Stimulated activated CD4-positive, alpha-beta T cell treated with anti-CD3 and anti-CD28 coated beads, Interleukin-15, amount 100 ng/mL, for 48 hours (primary cell): ENCODE results near the gene AMOTL1.
"Not testable (repeated sequence)": the region's sequence is repeated elsewhere in the genome, so short reads cannot be mapped to it uniquely, and the experiment has no call there.

Experiments used
- DNase-seq, 2 donors: peaks; one replicate each; pipeline ENCODE4 v3.0.0-alpha.2; 2020; ENCODE audit warnings: low read depth in 2 of 2

AMOTL1 gene

GRCh38 chr11:94876645-94877442 is 108.7 kb downstream of the AMOTL1 start:
- peak; percentile 62 to 64 for DNase-seq

- DNase-seq: no peak
These were observed 109.5 kb downstream of the AMOTL1 start for GRCh38 chr11:94877443-94878200.

DNA sequence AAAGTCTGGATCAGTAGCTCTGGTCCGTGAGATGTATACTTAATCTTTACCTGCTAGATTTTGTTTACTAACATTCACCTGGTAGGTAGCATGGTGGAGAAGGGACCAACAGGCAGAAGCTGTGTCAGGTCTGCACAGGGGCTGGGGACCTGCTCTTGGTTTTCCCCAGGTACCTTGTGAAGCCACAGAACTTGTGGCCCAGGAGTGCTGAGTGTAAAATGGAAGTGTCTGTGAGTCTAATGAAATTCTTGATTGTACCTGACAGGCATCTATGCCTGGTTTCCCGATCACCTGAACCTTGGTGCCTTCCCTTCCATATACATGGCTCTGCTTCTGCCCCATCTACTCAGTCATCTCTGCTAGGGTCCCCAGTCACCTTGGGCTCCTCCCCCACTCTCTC is 110.8 kb downstream of the AMOTL1 start:
- DNase-seq: no peak

DNA sequence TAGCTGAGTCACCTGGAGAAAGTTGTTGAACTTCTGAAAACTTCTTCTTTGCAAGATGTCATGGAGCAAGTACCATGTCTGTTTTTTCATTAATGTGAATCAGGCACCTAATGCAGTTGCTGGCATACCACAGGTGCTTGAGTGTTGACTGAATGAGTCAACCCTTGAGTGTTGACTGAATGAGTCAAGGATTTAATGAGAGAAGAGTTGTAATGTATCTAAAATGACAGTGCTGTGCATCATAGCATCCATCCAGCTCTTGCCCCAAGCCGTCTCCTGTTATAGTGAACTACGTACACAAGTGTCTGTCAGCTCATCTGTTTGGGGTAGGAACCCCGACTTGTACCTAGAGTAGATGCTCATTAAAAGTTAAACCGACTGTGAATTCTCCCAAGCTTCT is 112.1 kb downstream of the AMOTL1 start:
- DNase-seq: no peak

DNA sequence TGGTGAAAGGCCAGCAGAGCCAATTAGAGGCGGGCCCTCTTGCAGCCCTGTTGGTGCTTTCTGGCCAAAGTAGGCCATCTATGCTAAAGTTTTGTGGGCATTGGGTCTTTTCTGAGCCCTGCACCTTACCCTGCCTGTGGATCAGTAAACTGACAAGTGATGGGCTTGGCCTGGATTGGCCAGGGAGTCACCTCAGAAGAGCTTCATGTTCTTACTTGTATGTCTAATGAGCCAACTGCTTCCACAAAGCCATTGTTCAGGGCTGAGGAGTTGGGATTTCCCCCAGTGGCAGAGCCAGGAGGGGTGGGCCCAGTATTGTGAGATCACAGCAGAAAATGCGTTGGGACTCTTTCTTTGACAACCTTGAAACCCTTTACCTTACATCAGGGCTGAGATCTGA is 114.8 kb downstream of the AMOTL1 start:
- no peak for DNase-seq

DNA sequence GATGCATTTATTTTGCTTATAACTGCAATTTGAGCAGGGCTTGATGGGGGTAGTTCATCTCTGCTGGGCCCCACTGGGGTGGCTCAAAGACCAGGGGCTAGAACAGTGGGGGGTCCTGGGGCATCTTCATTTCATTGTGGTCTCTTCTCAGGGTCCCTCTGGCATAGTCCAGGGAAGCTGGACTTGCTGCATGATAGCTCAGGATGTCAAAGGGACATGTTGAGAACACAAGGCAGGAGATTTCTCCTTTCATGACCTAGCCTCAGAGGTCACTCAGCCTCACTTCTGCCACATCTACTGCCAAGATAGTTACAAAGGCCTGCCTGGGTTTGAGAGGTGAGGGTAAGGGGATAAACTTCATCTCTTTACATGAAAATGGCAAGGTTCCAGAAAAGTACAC is 115.7 kb downstream of the AMOTL1 start:
- DNase-seq: no peak

DNA sequence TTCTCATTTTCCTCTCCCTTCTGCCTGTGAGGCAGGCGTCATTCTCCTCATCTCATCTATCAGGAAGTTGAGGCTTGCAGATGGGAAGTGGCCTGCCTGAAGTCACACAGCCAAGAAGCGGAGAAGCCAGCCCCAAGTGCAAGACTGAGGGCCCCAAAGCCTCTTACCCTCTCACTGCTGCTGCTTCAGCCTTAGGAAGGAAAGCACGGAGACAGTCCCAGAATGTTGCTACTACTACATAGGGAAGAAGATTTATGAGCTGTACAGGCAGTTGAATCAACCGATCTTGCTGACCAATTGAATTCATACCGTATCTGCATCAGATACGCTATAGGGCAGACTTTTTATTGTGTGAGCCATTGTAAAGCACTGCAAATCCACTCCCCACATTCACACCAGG is 116.2 kb downstream of the AMOTL1 start:
- DNase-seq: no peak

- DNase-seq: no peak
These were observed 117.0 kb downstream of the AMOTL1 start for GRCh38 chr11:94885133-94885532.

DNA sequence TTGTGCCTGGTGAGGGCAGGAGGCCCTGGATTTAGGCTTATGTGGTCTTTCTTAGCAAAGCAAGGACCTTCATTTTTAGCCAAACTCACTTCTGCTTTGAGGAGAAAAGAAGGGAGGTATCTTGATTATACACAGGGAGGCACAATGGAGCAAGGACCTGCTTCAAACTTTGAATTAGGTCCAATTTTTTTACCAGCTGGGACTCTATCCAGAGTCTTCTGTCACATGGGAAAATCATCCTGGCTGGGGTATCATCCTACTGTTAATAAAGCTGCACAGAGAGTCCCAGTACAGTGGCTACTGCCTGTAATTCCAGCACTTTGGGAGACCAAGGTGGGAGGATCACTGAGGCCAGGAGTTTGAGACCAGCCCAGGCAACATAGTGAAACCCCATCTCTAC is 117.4 kb downstream of the AMOTL1 start:
- DNase-seq: no peak

GRCh38 chr11:94888204-94888603 is 120.0 kb downstream of the AMOTL1 start:
- DNase-seq: no peak

DNA sequence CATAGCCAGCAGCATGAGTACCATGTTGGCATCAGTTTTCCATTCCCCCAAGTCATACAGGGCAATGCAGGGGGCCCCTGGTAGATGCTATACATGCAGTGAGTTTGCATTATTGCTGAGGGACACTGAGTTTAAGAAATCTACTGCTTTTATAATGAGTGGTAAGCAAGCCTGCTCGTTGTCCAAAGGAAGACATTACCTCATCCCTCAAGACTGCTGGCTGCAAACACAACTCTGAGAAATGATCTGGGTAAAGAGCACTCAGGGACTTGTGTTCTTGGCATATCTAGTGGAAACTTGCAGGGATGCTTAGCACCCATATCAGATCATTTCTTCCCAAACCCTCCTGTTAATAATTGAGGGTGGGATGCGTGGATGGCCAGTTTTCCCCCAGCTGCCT is 127.3 kb downstream of the AMOTL1 start:
- no peak for DNase-seq

DNA sequence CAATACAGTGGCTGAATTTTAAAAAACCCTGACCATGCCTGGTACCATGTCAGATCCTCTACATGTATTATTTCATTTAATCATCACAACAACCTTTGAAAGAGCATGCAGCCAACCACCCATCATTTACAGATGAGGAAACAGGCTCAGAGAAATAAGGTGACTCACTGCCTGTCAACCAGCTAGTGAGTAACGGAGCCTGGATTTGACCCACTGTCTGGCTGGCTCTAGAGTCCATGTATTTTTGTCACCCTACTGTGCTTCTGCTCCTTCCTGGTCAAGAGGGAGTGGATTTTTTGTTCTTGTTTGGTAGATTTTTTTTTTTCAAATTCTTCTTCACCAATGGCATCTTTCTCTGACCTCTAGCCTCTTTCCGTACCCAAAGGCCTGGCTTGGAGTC is 127.8 kb downstream of the AMOTL1 start:
- no peak for DNase-seq

GRCh38 chr11:94897330-94897768 is 129.2 kb downstream of the AMOTL1 start:
- peak in 1 of 2 donors; percentile 14 for DNase-seq

GRCh38 chr11:94907226-94907625 is 139.1 kb downstream of the AMOTL1 start:
- DNase-seq: no peak

- DNase-seq: no peak
These were observed 141.2 kb downstream of the AMOTL1 start for GRCh38 chr11:94909371-94909820.

DNA sequence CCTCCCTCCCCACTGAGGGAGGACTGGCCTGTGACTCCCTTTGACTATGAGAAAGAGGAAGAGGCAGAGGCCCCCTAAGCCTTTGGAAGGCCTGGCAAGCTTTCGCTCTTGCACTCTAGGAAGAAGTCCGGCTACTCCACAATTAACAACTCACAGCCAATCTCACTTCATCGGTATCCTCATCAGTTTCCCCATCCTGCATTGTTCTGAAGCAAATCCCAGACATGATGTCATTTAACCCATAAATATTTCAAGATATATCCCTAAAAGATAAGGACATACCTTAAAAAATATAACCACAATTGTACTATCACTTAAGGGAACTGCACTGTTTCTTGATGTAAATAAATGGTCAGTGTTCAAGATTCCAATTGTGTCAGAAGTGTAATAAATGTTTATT is 142.1 kb downstream of the AMOTL1 start:
- no peak for DNase-seq

GRCh38 chr11:94910779-94911178 is 142.6 kb downstream of the AMOTL1 start:
- DNase-seq: no peak

- no peak for DNase-seq
These were observed 144.7 kb downstream of the AMOTL1 start for GRCh38 chr11:94912806-94913205.

DNA sequence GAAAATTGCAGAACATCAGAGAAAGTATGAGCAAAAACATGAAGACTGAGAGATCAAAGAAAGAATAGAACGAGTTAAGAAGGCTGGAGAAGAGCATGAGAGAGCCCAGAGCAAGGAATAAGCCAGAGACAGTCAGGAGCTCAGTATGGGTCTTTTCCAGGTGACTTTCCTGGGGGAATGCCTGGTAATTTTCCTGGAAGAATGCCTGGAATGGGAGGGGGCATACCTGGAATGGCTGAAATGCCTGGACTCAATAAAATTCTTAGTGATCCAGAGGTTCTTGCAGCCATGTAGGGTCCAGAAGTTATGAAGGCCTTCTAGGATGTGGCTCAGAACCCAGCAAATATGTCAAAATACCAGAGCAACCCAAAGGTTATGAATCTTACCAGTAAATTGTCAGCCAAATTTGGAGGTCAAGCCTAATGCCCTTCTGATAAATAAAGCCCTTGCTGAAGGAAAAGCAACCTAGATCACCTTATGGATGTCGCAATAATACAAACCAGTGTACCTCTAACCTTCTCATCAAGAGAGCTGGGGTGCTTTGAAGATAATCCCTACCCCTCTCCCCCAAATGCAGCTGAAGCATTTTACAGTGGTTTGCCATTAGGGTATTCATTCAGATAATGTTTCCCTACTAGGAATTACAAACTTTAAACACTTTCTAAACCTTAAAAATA is 145.7 kb downstream of the AMOTL1 start:
- not testable (repeated sequence) for DNase-seq

DNA sequence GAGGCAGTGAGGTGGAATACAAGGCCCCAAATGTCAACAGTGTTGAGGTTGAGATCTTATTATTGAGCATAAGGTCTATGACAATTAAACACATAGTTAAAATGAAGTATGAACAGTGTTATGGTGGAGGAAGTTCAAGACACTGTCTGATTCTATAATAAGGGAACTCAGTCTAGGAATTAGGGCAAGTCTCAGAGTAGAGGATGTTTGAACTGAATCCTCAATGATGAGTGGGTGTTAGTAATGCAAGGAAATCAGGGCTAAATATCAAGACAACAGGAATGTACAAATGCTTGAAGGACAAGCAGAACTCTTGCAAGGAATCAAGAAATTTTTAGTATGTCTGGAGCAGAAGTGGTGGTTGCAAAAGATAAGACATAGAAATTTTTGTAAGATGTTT is 152.2 kb downstream of the AMOTL1 start:
- no peak for DNase-seq

DNA sequence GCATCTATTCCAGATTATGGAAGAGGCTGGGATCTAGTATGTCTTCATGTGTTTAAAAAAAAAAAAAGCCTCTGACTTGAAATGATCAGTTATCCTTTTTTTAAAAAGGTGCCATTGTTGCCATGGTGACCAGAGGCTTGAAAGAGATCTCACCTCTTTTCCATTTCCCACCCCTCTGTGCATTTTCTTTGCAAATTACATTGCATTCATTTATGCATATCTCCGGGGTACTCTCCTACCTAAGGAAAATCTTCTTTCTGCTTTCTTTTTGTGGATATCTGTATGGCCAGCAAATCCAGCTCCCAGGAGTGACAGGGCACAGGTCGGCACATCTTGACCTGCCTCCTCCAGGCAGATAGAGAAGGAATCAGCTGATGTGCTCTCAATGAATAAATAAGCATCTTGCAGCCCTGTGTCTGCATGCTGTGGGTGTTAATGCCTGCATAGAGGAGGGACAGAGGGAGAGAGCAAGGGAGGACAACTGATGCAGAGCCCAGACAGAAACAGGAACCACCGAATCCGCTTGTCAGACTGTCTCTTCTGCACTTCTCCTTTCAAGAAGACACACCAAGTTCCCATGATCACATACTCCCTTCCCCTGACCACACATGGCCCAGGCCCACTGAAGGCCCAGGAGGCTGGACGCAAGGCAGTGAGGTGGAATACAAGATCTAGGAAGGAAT is 154.3 kb downstream of the AMOTL1 start:
- DNase-seq: no peak

DNA sequence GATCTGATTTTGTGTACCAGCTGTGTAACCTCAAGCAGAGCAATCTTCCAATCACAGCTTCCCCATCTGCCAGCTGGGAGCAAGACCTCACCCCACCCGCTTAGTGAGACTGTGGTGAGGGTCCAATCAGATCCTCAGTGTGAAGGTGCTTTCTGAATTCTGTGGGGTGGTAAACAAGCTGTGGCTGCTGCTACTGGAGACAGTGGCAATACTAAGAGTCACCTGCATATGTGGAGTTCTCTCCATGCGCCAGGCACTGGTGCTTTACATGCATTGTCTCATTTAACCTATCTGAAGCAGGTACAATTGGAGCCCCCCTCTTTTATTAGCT is 154.8 kb downstream of the AMOTL1 start:
- no peak for DNase-seq
